Measurements from ENCODE around the gene MAN2C1.
A peak's percentile ranks its signal among the peaks of the same experiment; 100 is the strongest.
"Not testable (repeated sequence)": the region's sequence is repeated elsewhere in the genome, so short reads cannot be mapped to it uniquely, and the experiment has no call there.

MAN2C1 gene

DNA sequence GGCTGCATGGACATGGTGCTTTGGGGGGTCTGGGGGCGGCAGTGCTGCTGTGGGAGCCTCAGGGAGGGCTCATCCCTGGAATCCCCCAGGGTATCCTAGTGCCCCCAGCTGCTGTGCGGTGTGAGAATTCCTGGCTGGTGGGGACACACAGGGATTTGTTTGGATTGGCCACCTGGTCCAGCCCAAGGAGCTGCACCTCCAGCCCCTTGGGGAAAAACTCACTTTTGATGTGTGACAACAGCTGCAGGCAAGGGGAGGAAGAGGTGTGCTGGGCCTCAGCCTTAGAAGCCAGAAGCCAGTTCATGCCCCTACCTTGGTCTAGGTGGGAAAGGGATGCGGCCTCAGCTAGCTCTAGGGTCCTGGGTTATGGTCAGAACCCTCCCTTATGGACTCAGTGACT, 40.9 kb downstream of the MAN2C1 start:
- TF ChIP-seq, protein P1, sequence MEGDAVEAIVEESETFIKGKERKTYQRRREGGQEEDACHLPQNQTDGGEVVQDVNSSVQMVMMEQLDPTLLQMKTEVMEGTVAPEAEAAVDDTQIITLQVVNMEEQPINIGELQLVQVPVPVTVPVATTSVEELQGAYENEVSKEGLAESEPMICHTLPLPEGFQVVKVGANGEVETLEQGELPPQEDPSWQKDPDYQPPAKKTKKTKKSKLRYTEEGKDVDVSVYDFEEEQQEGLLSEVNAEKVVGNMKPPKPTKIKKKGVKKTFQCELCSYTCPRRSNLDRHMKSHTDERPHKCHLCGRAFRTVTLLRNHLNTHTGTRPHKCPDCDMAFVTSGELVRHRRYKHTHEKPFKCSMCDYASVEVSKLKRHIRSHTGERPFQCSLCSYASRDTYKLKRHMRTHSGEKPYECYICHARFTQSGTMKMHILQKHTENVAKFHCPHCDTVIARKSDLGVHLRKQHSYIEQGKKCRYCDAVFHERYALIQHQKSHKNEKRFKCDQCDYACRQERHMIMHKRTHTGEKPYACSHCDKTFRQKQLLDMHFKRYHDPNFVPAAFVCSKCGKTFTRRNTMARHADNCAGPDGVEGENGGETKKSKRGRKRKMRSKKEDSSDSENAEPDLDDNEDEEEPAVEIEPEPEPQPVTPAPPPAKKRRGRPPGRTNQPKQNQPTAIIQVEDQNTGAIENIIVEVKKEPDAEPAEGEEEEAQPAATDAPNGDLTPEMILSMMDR (IDR thresholded peaks at IDR 0.05; ENCODE audit: low read depth, low read length) = no peak
- no peak overlapping the region for H3K4me3 ChIP-seq (ENCODE audit: low read depth, low read length)
- DNase-seq (ENCODE audit: low read depth, low spot score) = no peak
- in situ Hi-C loops (cut with HindIII; ENCODE audit: low sequenced_read_pairs) = no loop called here

DNA sequence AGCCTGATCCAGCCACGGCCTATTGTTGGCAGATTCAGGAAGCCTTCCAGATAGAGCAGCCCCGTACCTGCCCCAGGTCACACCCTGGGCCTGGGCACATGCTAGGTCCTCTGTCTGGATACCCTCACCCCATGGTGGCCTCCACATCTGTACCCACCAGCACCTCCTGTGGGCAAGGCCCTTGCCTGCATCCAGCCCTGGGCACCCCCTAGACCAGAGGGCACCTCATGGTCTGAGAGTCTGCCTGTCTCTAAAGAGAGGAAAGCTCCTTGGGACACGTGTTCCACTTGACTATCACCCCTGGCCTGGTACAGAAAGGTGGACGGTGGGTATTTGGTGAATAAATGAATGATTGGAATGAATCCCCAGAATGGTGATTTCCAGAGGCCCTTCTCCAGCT, 41.4 kb downstream of the MAN2C1 start:
- H3K4me3 ChIP-seq (ENCODE audit: low read depth, low read length) = no peak overlapping the region
- in situ Hi-C loops (cut with HindIII; ENCODE audit: low sequenced_read_pairs) = no loop called here
- TF ChIP-seq, protein P1 (IDR thresholded peaks at IDR 0.05; ENCODE audit: low read depth, low read length) = peak; percentile 9
- DNase-seq (ENCODE audit: low read depth, low spot score) = no peak

DNA sequence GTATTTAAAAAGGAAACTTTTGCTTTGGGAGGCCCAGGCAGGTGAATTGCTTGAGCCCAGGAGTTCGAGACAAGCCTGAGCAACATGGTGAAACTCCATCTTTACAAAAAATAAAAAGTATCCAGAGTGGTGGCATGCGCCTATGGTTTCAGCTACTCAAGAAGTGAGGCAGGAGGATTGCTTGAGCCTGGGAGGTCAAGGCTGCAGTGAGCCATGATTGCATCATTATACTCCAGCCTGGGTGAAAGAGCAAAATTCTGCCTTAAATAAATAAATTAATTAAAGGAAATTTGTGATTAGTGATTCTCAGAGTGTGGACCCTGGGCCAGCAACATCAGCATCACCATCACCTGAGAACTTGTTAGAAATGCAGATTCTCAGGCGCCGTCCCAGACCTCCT, 42.5 kb downstream of the MAN2C1 start:
- no peak overlapping the region for H3K4me3 ChIP-seq (ENCODE audit: low read depth, low read length)
- in situ Hi-C loops (cut with HindIII; ENCODE audit: low sequenced_read_pairs) = no loop called here
- TF ChIP-seq, protein P1 (IDR thresholded peaks at IDR 0.05; ENCODE audit: low read depth, low read length) = no peak
- DNase-seq (ENCODE audit: low read depth, low spot score) = no peak

DNA sequence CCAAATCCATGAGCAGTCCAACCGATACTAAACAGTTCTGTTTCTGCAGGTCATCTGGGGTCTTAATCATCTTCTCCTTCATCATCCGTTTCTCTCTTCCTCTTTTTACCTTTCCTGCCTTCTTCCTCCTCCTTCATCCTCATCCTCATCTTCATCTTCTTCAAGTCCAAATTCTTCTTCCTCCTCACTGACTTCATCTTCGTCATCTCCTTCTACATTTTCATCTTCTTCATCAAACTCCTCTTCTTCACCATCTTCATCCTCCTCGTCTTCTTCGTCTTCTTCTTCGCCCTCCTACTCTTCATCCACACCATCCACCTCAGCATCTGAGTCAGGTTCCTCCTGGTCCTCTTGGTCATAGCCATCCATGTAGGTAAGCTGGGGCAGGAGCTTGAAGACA, 46.7 kb downstream of the MAN2C1 start:
- DNase-seq (ENCODE audit: low read depth, low spot score) = no peak
- H3K4me3 ChIP-seq (ENCODE audit: low read depth, low read length) = no peak overlapping the region
- in situ Hi-C loops (cut with HindIII; ENCODE audit: low sequenced_read_pairs) = no loop called here
- TF ChIP-seq, protein P1 (IDR thresholded peaks at IDR 0.05; ENCODE audit: low read depth, low read length) = no peak

DNA sequence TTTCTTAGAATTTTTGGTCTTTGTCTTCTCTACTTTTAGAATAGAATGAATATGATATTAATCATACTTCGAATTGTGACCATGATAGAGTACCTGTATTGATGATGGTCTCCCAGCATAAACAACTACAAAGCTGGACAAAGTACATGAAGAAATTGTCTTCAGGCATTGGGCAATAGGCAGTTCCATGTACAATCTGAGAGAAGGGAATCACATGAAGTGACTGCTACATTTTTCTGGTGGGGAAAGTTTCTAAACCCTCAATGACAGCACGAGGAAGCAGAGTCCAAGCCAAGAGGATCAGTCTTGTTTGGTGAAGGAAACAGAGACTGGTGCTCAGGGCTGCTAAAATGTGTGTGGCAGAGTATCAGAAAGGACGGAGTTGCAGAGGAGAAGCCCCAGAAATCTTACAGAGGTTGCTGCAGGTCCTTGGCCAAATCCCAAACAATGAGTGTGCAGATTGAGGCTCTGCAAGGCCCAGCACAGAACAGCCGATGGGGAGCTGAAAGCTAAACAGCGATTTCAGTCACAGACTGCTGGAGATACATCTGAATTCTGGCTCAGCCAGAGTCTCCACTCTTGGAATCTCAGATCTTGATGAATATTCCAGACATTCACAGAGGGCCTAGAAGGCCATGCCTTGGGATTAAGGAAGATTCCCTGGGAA, 49.0 kb downstream of the MAN2C1 start:
- DNase-seq (ENCODE audit: low read depth, low spot score); in situ Hi-C loops (cut with HindIII; ENCODE audit: low sequenced_read_pairs): not testable (repeated sequence)

DNA sequence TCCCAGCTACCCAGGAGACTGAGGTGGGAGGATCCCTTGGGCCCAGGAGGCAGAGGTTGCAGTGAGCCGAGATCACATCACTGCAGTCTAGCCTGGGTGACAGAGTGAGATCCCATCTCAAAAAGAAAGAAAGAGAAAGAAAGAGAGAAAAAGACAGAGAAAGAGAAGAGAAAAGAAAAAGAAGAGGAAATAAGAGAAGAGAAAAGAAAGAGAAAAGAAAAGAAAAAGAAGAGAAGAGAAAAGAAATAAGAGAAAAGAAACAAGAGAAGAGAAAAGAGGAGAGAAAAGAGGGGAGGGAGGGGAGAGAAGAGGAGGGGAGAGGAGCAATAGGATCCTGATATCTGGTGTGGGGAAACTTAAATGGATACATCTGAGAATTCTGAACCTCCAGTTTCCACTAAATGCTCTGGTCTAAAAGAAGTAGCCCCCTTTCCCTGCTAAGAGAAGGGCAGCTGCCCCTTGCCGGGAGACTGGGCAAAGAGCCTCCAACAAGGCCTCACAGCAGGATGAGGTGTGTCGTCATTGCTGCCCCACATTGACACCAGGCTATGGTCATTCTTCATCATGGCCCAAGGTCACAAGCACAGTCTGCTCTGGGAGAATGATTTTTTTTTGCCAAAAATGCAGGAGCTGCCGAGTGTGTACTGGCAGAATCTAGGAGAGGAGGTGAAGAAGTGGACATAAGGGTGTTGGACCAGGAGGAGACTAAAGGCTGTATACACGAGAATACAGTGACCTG, 53.7 kb downstream of the MAN2C1 start:
- in situ Hi-C loops (cut with HindIII; ENCODE audit: low sequenced_read_pairs) = no loop called here
- DNase-seq (ENCODE audit: low read depth, low spot score) = no peak

More for the DNA sequence above, 49.0 kb downstream of the MAN2C1 start:
- not testable (repeated sequence) for H3K4me3 ChIP-seq (ENCODE audit: low read depth, low read length)

More for the DNA sequence above, 53.7 kb downstream of the MAN2C1 start:
- TF ChIP-seq, protein P1 (IDR thresholded peaks at IDR 0.05; ENCODE audit: low read depth, low read length) = no peak
- H3K4me3 ChIP-seq (ENCODE audit: low read depth, low read length) = no peak overlapping the region

All from astrocyte of the spinal cord (primary cell).